ENCODE measurements around the gene DUOX2. TPM values are rescaled to one million over a fixed set of nuclear protein-coding genes. Genes with fewer than 3 reads are reported as not detected.

The DUOX2 gene
- not detected in 2 replicates for total RNA-seq (2014; rRNA removed; shearing (Covaris generic))
- not detected in 2 replicates for polyA plus RNA-seq (2016; fragmentation: Nextera tagmentation; extraction: Ambion mirVana)
- long read RNA-seq = 0 reads

DNA sequence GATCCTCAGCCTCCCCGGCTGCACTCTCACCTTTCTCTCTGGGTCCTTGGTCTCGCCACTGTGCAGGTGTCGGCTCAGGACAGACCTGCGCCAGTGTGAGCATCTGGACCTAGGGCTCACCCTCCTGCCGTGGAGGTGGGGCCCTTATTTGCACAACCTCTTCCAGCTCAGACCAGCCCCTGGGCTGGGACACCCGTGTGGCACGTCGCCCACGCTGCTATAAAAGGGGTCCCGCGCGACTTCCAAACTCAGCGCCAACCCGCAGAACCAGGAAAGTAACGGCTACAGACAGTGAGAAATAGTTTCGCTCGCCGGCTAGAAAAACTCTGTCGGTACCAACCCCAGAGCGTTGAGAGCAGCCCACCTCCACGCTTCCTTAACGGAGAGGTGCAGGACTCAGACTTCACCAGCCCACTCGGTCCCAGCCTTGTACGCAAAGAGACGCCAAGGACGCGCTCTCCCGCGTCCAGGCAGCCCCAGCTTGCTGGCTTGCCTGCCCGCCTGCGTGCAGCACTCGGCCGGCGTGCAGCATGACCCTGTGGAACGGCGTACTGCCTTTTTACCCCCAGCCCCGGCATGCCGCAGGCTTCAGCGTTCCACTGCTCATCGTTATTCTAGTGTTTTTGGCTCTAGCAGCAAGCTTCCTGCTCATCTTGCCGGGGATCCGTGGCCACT lies at the start of gene DUOX2, which contains the start of gene DUOXA2:
TSS of gene DUOX2 (minus strand) at position 97 of the 675 bp plus-strand sequence. CDS start 761 bp downstream, outside the sequence.
TSS of gene DUOXA2 (plus strand) at position 251 of the 675 bp plus-strand sequence. CDS start at position 531, 280 bp downstream.
- Histone ChIP-seq H3K27ac (ENCODE audit: low read depth) (no peak within 1 kb of the TSS), H3K4me1 (ENCODE audit: insufficient read depth) (peaks cover 40% of the 10 kb centered on the region), H4K20me1 (replicated peaks; ENCODE audit: insufficient read depth) (peaks cover 4% of the 10 kb centered on the region; the same call in 1 of the 2 replicates), H3K27me3 (ENCODE audit: insufficient read depth) (peaks cover 98% of the 10 kb centered on the region), H2AFZ (peak within 1 kb of the TSS; percentile 93), H3K4me3 (peak within 1 kb of the TSS; percentile 58), H3K79me2 (replicated peaks; ENCODE audit: insufficient read depth) (no peaks in the 10 kb centered on the region), H3F3A (replicated peaks; ENCODE audit: low read depth) (no peaks in the 10 kb centered on the region), H3K4me2 (peak within 1 kb of the TSS; percentile 88), H3K36me3 (ENCODE audit: insufficient read depth) (no peaks in the 10 kb centered on the region), H3K9me2 (ENCODE audit: insufficient read depth) (no peaks in the 10 kb centered on the region)
- H3K4me3 Mint-ChIP-seq = peak within 1 kb of the TSS; percentile 58
- no peak within 1 kb of the TSS for H3K27ac Mint-ChIP-seq
- DNase-seq (ENCODE audit: low spot score) = peak; percentile 31
- ATAC-seq = peak; percentile 0; the same call in 1 of the 3 replicates
- TF ChIP-seq POLR2AphosphoS5 (IDR thresholded peaks at IDR 0.05; ENCODE audit: low read depth) (no peak), STAT1 (IDR thresholded peaks at IDR 0.05; ENCODE audit: unreplicated experiment) (no peak), NANOG (IDR thresholded peaks at IDR 0.05; ENCODE audit: borderline replicate concordance) (no peak), EZH2phosphoT487 (IDR thresholded peaks at IDR 0.05; ENCODE audit: unreplicated experiment) (peak; percentile 65), REST (IDR thresholded peaks at IDR 0.05; ENCODE audit: unreplicated experiment) (no peak), ZNF331 (CRISPR knock-in tag; IDR thresholded peaks at IDR 0.05; ENCODE audit: low read depth) (no peak), EZH2 (IDR thresholded peaks at IDR 0.05; ENCODE audit: low read depth, unreplicated experiment) (peak; percentile 67), CREB1 (CRISPR knock-in tag; IDR thresholded peaks at IDR 0.05; ENCODE audit: low read depth) (no peak)
- TF ChIP-seq, protein P1, sequence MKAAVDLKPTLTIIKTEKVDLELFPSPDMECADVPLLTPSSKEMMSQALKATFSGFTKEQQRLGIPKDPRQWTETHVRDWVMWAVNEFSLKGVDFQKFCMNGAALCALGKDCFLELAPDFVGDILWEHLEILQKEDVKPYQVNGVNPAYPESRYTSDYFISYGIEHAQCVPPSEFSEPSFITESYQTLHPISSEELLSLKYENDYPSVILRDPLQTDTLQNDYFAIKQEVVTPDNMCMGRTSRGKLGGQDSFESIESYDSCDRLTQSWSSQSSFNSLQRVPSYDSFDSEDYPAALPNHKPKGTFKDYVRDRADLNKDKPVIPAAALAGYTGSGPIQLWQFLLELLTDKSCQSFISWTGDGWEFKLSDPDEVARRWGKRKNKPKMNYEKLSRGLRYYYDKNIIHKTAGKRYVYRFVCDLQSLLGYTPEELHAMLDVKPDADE (IDR thresholded peaks at IDR 0.05) = no peak
- peaks cover 12% of the 10 kb centered on the region for H3K9me3 Mint-ChIP-seq
- peaks cover 87% of the 10 kb centered on the region for H3K27me3 Mint-ChIP-seq (ENCODE audit: insufficient read depth, low read depth, poor library complexity)
- H3K4me1 Mint-ChIP-seq = peaks cover 27% of the 10 kb centered on the region
- H3K36me3 Mint-ChIP-seq (ENCODE audit: low read depth) = no peaks in the 10 kb centered on the region; the same call in 2 of the 3 replicates

GRCh38 chr15:45163508-45163856 lies 49.5 kb upstream of the DUOX2 start:
- H3K9me3 Mint-ChIP-seq = no peaks in the 10 kb centered on the region
- TF ChIP-seq, protein P2, sequence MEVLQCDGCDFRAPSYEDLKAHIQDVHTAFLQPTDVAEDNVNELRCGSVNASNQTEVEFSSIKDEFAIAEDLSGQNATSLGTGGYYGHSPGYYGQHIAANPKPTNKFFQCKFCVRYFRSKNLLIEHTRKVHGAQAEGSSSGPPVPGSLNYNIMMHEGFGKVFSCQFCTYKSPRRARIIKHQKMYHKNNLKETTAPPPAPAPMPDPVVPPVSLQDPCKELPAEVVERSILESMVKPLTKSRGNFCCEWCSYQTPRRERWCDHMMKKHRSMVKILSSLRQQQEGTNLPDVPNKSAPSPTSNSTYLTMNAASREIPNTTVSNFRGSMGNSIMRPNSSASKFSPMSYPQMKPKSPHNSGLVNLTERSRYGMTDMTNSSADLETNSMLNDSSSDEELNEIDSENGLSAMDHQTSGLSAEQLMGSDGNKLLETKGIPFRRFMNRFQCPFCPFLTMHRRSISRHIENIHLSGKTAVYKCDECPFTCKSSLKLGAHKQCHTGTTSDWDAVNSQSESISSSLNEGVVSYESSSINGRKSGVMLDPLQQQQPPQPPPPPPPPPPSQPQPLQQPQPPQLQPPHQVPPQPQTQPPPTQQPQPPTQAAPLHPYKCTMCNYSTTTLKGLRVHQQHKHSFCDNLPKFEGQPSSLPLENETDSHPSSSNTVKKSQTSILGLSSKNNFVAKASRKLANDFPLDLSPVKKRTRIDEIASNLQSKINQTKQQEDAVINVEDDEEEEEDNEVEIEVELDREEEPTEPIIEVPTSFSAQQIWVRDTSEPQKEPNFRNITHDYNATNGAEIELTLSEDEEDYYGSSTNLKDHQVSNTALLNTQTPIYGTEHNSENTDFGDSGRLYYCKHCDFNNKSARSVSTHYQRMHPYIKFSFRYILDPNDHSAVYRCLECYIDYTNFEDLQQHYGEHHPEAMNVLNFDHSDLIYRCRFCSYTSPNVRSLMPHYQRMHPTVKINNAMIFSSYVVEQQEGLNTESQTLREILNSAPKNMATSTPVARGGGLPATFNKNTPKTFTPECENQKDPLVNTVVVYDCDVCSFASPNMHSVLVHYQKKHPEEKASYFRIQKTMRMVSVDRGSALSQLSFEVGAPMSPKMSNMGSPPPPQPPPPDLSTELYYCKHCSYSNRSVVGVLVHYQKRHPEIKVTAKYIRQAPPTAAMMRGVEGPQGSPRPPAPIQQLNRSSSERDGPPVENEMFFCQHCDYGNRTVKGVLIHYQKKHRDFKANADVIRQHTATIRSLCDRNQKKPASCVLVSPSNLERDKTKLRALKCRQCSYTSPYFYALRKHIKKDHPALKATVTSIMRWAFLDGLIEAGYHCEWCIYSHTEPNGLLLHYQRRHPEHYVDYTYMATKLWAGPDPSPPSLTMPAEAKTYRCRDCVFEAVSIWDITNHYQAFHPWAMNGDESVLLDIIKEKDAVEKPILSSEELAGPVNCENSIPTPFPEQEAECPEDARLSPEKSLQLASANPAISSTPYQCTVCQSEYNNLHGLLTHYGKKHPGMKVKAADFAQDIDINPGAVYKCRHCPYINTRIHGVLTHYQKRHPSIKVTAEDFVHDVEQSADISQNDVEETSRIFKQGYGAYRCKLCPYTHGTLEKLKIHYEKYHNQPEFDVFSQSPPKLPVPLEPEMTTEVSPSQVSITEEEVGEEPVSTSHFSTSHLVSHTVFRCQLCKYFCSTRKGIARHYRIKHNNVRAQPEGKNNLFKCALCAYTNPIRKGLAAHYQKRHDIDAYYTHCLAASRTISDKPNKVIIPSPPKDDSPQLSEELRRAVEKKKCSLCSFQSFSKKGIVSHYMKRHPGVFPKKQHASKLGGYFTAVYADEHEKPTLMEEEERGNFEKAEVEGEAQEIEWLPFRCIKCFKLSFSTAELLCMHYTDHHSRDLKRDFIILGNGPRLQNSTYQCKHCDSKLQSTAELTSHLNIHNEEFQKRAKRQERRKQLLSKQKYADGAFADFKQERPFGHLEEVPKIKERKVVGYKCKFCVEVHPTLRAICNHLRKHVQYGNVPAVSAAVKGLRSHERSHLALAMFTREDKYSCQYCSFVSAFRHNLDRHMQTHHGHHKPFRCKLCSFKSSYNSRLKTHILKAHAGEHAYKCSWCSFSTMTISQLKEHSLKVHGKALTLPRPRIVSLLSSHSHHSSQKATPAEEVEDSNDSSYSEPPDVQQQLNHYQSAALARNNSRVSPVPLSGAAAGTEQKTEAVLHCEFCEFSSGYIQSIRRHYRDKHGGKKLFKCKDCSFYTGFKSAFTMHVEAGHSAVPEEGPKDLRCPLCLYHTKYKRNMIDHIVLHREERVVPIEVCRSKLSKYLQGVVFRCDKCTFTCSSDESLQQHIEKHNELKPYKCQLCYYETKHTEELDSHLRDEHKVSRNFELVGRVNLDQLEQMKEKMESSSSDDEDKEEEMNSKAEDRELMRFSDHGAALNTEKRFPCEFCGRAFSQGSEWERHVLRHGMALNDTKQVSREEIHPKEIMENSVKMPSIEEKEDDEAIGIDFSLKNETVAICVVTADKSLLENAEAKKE (CRISPR knock-in tag; IDR thresholded peaks at IDR 0.05) = no peak

More at GRCh38 chr15:45163508-45163856, 49.5 kb upstream of the DUOX2 start:
- H3K4me3 Mint-ChIP-seq = no peak overlapping the region
- ATAC-seq (no peak), DNase-seq (ENCODE audit: low spot score) (no peak)
- peaks cover 11% of the 10 kb centered on the region for H3K4me1 ChIP-seq (ENCODE audit: insufficient read depth)
- H3K27ac Mint-ChIP-seq = no peak overlapping the region
- no peaks in the 10 kb centered on the region for H3K36me3 ChIP-seq (ENCODE audit: insufficient read depth)
- peaks cover 13% of the 10 kb centered on the region for H3K4me1 Mint-ChIP-seq
- no peak overlapping the region for H3K4me2 ChIP-seq
- H3F3A ChIP-seq (replicated peaks; ENCODE audit: low read depth) = no peaks in the 10 kb centered on the region; the same call in 1 of the 2 replicates
- no peak overlapping the region for H2AFZ ChIP-seq
- no peaks in the 10 kb centered on the region for H3K27me3 ChIP-seq (ENCODE audit: insufficient read depth)
- peaks cover 13% of the 10 kb centered on the region for H3K27me3 Mint-ChIP-seq (ENCODE audit: insufficient read depth, low read depth, poor library complexity)
- no peaks in the 10 kb centered on the region for H3K9me2 ChIP-seq (ENCODE audit: insufficient read depth)
- no peak overlapping the region for H3K4me3 ChIP-seq
- H4K20me1 ChIP-seq (replicated peaks; ENCODE audit: insufficient read depth) = no peaks in the 10 kb centered on the region
- H3K27ac ChIP-seq (ENCODE audit: low read depth) = no peak overlapping the region
- no peaks in the 10 kb centered on the region for H3K79me2 ChIP-seq (replicated peaks; ENCODE audit: insufficient read depth)
- no peaks in the 10 kb centered on the region; the same call in 1 of the 3 replicates for H3K36me3 Mint-ChIP-seq (ENCODE audit: low read depth)
